ENCODE results near the gene DRC7. TPM values are rescaled to one million over a fixed set of nuclear protein-coding genes. Genes with fewer than 3 reads are reported as not detected.

The DRC7 gene
- total and polyA plus RNA-seq, 9 of the 15 experiments (the other 6 are each of a cell fraction or from before 2014, with no cell fraction given), result 0.04 to 0.33 (median 0.12) TPM; not detected in 3

DNA sequence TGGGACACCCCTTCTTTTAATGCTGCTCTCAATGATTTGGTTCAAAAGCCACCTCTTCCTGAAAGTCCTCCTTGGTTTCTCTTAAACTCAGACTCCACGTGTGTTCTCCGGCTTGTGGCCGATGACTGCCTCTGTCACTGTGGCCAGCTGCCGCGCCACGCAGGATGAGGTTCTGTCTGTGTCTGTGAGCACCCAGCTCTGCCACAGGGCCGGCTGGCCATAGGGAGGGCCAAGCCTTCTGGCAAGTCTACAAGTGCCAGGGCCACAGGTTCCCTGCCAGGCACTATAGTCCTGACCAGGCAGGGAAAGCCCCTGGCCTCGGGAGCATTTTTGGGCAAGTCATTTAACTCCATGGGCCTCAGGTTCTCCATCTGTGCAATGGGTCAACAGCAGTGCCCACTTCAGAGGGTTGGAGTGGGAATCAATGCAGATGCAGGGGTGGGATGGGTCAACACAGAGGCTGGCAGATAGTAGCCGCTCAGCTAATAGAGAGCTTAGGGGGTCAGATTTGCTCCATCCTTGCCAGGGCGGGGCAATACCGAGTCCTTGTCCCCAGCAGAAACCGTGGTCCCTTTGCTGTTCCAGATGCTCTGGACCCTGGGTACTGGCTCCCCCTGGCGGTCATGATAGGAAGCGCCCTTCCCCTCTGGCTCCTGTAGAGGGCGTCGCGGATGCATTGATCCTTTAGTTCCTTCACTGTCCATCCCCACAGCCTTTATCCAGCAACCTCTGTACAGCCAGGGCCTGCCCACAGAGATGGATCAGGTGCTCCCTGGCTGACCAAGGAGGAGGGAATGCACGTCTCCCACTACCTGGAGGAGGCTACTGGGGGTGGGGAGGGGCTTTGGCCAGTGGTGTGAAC is 45.8 kb upstream of the DRC7 start (continued):
- no peak for TF ChIP-seq ZNF407 (IDR thresholded peaks at IDR 0.05; ENCODE audit: low read depth)
- no peak for TF ChIP-seq IRF1 (CRISPR knock-in tag; IDR thresholded peaks at IDR 0.05; ENCODE audit: borderline replicate concordance)
- TF ChIP-seq ZNF444 (CRISPR knock-in tag; IDR thresholded peaks at IDR 0.05), result no peak
- TF ChIP-seq, protein P1, sequence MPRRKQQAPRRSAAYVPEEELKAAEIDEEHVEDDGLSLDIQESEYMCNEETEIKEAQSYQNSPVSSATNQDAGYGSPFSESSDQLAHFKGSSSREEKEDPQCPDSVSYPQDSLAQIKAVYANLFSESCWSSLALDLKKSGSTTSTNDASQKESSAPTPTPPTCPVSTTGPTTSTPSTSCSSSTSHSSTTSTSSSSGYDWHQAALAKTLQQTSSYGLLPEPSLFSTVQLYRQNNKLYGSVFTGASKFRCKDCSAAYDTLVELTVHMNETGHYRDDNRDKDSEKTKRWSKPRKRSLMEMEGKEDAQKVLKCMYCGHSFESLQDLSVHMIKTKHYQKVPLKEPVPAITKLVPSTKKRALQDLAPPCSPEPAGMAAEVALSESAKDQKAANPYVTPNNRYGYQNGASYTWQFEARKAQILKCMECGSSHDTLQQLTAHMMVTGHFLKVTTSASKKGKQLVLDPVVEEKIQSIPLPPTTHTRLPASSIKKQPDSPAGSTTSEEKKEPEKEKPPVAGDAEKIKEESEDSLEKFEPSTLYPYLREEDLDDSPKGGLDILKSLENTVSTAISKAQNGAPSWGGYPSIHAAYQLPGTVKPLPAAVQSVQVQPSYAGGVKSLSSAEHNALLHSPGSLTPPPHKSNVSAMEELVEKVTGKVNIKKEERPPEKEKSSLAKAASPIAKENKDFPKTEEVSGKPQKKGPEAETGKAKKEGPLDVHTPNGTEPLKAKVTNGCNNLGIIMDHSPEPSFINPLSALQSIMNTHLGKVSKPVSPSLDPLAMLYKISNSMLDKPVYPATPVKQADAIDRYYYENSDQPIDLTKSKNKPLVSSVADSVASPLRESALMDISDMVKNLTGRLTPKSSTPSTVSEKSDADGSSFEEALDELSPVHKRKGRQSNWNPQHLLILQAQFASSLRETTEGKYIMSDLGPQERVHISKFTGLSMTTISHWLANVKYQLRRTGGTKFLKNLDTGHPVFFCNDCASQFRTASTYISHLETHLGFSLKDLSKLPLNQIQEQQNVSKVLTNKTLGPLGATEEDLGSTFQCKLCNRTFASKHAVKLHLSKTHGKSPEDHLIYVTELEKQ (CRISPR knock-in tag; IDR thresholded peaks at IDR 0.05), result no peak
- no peak for TF ChIP-seq RFX5 (IDR thresholded peaks at IDR 0.05; ENCODE audit: low read depth, low read length)
- TF ChIP-seq RCOR1 (IDR thresholded peaks at IDR 0.05; ENCODE audit: borderline replicate concordance in 1 of 2, low read depth in 2 of 2, low read length in 2 of 2), result peak; percentile 59 to 84; a peak in 3 of 4 replicates
- 0 out of 4 replicates have a peak, but pooled peaks of 1 of the 2 experiments have one; percentile 9 for TF ChIP-seq HDAC1 (IDR thresholded peaks at IDR 0.05)
- no peak for TF ChIP-seq DDX20 (tag; IDR thresholded peaks at IDR 0.05; ENCODE audit: low read depth)
